ENCODE data around the gene SLC35E1.

- TF ChIP-seq, protein P1, sequence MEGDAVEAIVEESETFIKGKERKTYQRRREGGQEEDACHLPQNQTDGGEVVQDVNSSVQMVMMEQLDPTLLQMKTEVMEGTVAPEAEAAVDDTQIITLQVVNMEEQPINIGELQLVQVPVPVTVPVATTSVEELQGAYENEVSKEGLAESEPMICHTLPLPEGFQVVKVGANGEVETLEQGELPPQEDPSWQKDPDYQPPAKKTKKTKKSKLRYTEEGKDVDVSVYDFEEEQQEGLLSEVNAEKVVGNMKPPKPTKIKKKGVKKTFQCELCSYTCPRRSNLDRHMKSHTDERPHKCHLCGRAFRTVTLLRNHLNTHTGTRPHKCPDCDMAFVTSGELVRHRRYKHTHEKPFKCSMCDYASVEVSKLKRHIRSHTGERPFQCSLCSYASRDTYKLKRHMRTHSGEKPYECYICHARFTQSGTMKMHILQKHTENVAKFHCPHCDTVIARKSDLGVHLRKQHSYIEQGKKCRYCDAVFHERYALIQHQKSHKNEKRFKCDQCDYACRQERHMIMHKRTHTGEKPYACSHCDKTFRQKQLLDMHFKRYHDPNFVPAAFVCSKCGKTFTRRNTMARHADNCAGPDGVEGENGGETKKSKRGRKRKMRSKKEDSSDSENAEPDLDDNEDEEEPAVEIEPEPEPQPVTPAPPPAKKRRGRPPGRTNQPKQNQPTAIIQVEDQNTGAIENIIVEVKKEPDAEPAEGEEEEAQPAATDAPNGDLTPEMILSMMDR (IDR thresholded peaks at IDR 0.05; ENCODE audit: insufficient read depth, low read length, poor library complexity, severe bottlenecking), result no peak
- TF ChIP-seq EZH2phosphoT487 (conservative IDR thresholded peaks at IDR 0.05; ENCODE audit: low read length), result no peak
Observed at GRCh38 chr19:16604615-16605014, 32.4 kb upstream of the SLC35E1 start.

All from SU-DHL-6 (cell line).